COR-L47 (cell line): Measurements from ENCODE around the gene SH3TC1.

Experiments
- DNase-seq: peaks from one replicate; lab custom pipeline; 2025; lab: John Stamatoyannopoulos, UW

Gene SH3TC1

DNA sequence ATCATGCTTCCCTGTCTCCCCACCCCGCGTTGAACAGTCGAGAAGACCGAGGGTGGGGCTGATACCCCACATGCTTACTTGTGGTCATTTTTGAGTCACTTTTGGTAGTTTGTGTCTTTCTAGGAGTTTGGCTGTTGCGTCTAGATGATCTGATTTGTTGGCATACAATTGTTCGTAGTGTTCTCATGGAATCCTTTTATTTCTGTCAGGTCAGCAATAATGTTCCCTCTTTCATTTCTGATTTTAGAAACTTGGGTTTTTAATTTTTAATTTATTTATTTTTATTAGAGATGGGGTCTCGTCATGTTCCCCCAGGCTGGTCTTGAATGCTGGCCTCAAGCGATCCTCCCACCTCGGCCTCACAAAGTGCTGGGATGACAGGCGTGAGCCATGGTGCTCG is 30.9 kb downstream of the SH3TC1 start:
- no peak for DNase-seq

- DNase-seq, result no peak
Observed at GRCh38 chr4:8230891-8231290, 31.8 kb downstream of the SH3TC1 start.

- no peak for DNase-seq
Observed at GRCh38 chr4:8231551-8232049, 32.5 kb downstream of the SH3TC1 start.

- no peak for DNase-seq
Observed at GRCh38 chr4:8232748-8233147, 33.7 kb downstream of the SH3TC1 start.

- no peak for DNase-seq
Observed at GRCh38 chr4:8233672-8234484, 34.8 kb downstream of the SH3TC1 start.

DNA sequence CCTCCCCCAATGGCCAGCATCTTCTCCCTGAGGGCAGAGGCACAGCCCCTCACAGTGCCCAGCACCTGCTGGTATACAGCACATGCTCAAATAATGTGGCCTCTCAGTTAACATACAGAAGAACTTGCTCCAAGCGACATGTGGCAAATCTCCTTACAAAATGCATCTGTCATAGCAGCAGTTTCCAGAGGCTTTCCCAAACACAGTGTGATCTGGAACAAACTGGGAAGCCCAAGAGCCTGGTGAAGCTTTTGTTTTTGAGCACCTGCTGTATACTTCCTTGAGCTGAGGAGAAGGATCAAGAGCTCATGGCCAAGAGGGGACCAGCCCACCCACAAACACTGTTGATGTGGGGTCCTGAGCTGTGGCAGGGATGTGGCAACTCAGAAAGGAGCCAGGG is 35.6 kb downstream of the SH3TC1 start:
- no peak for DNase-seq

- no peak for DNase-seq
Observed at GRCh38 chr4:8235224-8235623, 36.1 kb downstream of the SH3TC1 start.

DNA sequence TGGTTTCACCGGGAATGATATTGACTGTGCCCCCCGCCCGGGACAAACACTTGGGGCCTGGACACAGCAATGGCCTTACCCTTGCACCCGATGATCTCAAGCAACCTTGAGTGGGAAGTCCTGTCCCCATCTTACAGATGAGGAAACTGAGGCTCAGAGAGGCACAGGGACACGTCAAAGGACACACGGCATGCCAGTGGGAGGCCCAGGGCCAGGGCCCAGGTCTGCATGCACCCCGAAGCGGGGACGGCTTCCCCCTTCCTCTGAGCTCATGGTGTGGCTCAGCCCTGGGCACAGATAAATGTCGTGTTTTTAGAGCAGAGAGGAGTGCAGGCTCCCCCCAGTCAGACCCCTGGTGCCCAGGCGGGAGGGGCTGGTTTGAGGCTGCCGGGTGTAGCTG is 36.6 kb downstream of the SH3TC1 start:
- no peak for DNase-seq

DNA sequence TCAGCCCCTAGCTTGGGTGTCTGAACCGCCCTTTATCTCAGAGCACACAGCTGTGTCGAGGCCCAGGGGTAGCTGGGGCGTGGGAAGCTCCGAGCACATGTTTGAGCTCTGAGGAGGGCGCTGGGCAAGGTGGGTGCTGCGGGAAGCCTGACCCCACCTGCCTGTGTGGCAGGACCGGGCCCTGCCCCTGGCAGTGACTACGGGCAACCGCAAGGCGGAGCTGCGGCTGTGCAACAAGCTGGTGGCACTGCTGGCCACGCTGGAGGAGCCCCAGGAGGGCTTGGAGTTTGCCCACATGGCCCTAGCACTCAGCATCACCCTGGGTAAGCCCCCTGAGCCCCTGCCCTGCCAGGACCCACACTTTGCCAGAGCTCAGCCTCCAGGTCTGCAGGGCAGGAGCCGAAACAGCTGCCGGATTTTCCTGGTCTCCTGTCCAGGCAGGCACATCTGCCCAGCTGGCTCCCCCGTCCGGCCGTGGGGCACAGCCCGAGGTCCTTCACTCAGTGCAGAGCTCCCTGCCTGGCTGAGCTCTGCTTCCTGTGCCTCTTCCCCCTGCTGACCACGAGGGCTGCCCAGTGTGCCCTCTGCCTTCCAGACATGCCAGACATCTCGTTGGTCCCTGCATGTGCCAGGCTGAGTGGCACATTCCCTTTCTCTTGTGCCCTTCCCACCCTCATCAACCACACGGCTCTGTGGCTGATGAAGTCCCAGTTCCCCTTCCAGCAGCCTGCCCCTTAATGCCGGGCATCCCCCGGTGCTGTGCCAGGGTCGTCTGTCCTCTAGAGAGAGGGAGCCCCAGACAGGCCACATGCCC is 37.2 kb downstream of the SH3TC1 start:
- no peak for DNase-seq

DNA sequence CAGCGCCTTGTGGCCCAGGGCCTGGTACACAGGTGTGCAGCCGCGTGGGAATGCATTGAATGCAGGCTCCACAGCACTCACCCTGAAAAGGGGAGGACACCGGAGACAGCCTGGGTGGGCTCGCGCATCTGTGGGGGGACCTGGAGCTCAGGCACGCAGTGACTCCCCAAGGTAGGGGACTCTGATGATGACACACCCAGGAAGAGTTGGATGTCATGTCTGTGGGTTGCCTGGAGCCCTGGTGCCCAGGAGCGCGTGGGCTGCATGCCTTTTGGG is 37.8 kb downstream of the SH3TC1 start:
- DNase-seq, result no peak

- no peak for DNase-seq
Observed at GRCh38 chr4:8237256-8237989, 38.3 kb downstream of the SH3TC1 start.

DNA sequence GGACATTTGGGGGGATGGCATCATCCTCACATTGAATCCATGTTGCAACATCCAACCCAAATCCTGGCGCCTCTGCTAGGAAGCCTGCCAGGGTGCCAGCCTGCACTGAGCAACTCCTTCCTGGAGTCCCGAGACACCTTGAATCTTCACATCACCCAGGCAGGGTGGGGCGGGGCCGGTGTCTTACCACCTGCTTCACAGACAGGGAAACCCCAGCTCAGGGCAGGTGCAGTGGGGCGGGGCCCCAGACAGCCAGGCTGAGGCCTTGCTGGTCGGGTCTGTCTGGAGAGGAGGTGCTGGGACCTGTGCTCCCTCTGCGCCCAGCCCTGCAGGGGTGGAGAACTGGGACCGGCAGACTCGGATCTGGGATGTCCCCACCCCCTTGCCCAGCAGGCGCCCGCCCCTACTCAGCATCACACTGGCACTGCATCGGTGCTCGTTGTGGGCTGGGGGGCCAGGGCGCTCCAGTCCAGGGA is 39.0 kb downstream of the SH3TC1 start:
- peak; percentile 56 for DNase-seq

- DNase-seq, result peak; percentile 54
Observed at GRCh38 chr4:8238515-8239053, 39.5 kb downstream of the SH3TC1 start.

GRCh38 chr4:8239226-8239625 is 40.1 kb downstream of the SH3TC1 start:
- DNase-seq, result no peak

- DNase-seq, result no peak
Observed at GRCh38 chr4:8239661-8240060, 40.6 kb downstream of the SH3TC1 start.

DNA sequence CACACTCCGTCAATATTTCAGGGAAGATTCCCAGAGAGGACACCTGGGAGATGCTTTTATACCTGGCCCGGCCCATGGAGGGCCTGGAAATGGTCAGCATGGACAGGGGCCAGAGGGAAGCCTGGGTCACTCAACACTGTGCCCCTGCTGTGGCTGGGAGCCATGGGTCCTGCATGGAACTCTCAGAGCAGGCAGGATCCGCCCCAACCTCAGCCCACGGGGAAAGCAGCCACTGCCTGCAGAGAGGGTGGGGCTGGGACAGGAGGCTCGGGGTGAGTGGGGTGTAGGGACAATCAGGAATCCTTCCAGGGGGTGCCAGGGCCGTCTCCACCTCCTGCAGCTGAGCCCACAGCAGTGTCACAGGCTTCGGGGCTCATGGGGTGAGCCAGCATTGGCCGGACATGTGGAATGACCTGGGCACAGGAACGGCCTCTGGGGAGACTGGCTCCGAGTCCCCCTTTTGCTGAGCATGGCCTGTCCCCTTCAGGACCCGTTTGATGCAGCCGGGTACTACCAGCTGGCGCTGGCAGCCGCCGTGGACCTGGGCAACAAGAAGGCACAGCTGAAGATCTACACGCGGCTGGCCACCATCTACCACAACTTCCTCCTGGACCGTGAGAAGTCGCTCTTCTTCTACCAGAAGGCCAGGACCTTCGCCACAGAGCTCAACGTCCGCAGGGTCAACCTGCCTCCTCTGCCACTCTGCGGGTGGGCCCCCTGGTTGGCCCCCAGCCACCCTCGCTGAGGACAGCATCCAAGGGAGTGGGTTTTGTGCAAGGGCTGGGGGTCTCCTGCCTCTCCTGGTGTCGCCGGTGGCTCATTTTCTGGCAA is 41.3 kb downstream of the SH3TC1 start:
- no peak for DNase-seq

- no peak for DNase-seq
Observed at GRCh38 chr4:8241211-8241779, 42.2 kb downstream of the SH3TC1 start.

GRCh38 chr4:8241895-8242696 is 43.0 kb downstream of the SH3TC1 start:
- peak; percentile 76 for DNase-seq

DNA sequence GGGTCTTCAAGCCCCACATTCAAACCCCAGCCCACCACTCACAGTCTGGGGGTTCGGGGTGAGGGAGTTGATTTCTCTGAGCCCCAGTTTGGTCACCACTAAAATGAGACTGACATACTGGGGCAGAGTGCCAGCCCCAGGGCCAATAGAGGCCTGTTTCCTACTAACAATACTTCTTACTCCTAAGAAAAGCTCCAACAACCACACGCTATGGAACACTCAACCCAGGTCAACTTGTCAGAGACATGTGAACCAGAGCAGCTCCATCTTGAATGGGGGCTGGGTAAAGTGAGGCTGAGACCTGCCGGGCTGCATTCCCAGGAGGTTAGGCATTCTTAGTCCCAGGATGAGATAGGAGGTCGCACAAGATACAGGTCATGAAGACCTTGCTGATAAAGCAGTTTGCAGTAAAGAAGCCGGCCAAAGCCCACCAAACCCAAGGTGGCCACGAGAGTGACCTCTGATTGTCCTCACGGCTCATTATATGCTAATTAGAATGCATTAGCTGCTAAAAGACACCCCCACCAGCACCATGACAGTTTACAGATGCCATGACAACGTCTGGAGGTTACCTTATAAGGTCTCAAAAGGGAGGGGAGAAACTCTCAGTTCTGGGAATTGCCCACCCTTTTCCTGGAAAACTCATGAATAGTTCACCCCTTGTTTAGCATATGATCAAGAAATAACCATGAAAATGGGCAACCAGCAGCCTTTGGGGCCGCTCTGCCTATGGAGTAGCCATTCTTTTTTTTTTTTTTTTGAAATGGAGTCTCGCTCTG is 43.9 kb downstream of the SH3TC1 start:
- no peak for DNase-seq
